MG63 (cell line): ENCODE measurements around the gene SLC15A1. TPM values are rescaled to one million over a fixed set of nuclear protein-coding genes. Genes with fewer than 3 reads are reported as not detected.

Experiments
- total RNA-seq: library from RNA; depleted of rRNA; stranded (reverse); fragments of >200 nt; shearing (Covaris generic); gene quantifications from 2 replicates; pipeline ENCODE4 v1.2.3, GENCODE V29; 2014; ENCODE audit warnings: low replicate concordance; rRNA removed

Gene SLC15A1
- total RNA-seq, 1 experiment from 2014 or later: not detected

Other genes with a start within 250 kb of the SLC15A1 start
- 82.1 and 113 TPM in 2 replicates for gene STK24, start 175.6 kb downstream of the SLC15A1 start, total RNA-seq
- gene DOCK9, start 225.4 kb upstream of the SLC15A1 start, total RNA-seq: 1.7 and 2.1 TPM in 2 replicates